Measurements from ENCODE around the gene TOR4A. TPM values are rescaled to one million over a fixed set of nuclear protein-coding genes. Genes with fewer than 3 reads are reported as not detected.

Gene TOR4A
- total and polyA plus RNA-seq, 7 donors: 3.8 to 33.0 (median 4.3) TPM

DNA sequence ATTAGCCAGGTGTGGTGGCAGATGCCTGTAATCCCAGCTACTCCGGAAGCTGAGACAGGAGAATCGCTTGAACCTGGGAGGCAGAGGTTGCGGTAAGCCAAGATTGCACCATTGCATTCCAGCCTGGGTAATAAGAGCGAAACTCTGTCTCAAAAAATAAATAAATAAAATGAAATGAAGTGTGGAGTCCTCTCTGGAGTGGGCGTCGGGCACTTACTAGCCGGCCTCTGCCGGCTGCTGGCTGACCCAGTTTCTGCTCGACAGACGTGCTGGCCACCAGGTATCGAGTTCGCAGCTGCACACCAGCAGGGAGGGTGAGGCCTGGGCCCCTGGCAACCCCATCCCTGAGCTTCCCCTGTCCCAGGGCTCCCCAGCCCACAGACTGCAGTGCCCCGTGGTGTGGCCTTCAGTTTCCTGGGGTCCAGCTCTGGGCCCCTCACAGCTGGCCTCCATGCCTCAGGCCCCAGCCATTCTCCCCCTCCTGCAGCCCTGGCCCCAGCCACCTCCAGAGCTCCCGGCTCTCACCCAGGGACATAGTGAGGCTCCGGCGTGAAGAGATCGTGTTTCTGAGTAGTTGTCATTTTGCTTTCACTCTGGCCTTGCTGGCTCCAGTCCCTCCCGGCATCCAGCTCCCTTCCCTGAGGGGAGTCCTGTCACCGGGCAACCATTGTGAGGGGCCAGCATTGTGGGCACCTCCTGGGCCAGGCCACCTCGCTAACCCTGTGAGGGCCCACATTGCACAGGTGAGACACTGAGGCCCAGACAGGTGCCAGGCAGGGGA, 30.2 kb upstream of the TOR4A start:
- TF ChIP-seq POLR2AphosphoS5 (IDR thresholded peaks at IDR 0.05) (no peak), POLR2A (IDR thresholded peaks at IDR 0.05) (no peak), EP300 (IDR thresholded peaks at IDR 0.05) (no peak)
- TF ChIP-seq, protein P1, sequence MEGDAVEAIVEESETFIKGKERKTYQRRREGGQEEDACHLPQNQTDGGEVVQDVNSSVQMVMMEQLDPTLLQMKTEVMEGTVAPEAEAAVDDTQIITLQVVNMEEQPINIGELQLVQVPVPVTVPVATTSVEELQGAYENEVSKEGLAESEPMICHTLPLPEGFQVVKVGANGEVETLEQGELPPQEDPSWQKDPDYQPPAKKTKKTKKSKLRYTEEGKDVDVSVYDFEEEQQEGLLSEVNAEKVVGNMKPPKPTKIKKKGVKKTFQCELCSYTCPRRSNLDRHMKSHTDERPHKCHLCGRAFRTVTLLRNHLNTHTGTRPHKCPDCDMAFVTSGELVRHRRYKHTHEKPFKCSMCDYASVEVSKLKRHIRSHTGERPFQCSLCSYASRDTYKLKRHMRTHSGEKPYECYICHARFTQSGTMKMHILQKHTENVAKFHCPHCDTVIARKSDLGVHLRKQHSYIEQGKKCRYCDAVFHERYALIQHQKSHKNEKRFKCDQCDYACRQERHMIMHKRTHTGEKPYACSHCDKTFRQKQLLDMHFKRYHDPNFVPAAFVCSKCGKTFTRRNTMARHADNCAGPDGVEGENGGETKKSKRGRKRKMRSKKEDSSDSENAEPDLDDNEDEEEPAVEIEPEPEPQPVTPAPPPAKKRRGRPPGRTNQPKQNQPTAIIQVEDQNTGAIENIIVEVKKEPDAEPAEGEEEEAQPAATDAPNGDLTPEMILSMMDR (IDR thresholded peaks at IDR 0.05): no peak
- no peak for DNase-seq
- no peak overlapping the region for H3K27ac ChIP-seq
- H3K36me3 ChIP-seq: peaks cover 4 to 16% (median 13%) of the 10 kb centered on the region in 4 donors
- H3K4me1 ChIP-seq: peaks cover 0 to 22% (median 15%) of the 10 kb centered on the region in 4 donors
- WGBS, 2 donors: 84 to 90% methylated on average over 20 of the region's 20 CpGs
- no peaks in the 10 kb centered on the region for H3K9me3 ChIP-seq
- H3K4me3 ChIP-seq: no peak overlapping the region
- intact Hi-C loops (cut with DNase I): no loop called here
- peaks cover 0 to 10% (median 6%) of the 10 kb centered on the region in 3 donors for H3K27me3 ChIP-seq

DNA sequence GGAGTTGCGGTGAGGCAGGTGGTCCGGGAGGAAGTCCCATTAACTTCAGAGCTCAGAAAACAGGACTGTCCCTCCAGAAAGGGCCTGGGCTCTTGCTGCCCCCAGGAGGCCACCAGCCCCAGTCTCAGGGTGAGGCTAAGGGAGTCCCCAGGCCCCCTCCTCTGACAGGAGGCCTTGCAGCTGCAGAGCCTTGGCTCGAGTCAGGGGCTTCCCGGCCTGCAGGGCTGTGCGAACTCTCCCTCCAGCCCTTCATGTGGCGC, 29.7 kb upstream of the TOR4A start:
- no peaks in the 10 kb centered on the region for H3K9me3 ChIP-seq
- H3K27ac ChIP-seq: no peak overlapping the region
- H3K4me1 ChIP-seq: peaks cover 0 to 17% (median 9%) of the 10 kb centered on the region in 4 donors
- no peak for DNase-seq
- no peak overlapping the region for H3K4me3 ChIP-seq
- TF ChIP-seq, protein P1 (IDR thresholded peaks at IDR 0.05): no peak
- TF ChIP-seq EP300 (IDR thresholded peaks at IDR 0.05) (no peak), POLR2A (IDR thresholded peaks at IDR 0.05) (no peak), POLR2AphosphoS5 (IDR thresholded peaks at IDR 0.05) (no peak)
- peaks cover 4 to 10% (median 9%) of the 10 kb centered on the region in 4 donors for H3K36me3 ChIP-seq
- 88% methylated on average over 6 of the region's 6 CpGs for WGBS, 2 donors
- intact Hi-C loops (cut with DNase I): no loop called here
- peaks cover 0 to 10% (median 6%) of the 10 kb centered on the region in 3 donors for H3K27me3 ChIP-seq

DNA sequence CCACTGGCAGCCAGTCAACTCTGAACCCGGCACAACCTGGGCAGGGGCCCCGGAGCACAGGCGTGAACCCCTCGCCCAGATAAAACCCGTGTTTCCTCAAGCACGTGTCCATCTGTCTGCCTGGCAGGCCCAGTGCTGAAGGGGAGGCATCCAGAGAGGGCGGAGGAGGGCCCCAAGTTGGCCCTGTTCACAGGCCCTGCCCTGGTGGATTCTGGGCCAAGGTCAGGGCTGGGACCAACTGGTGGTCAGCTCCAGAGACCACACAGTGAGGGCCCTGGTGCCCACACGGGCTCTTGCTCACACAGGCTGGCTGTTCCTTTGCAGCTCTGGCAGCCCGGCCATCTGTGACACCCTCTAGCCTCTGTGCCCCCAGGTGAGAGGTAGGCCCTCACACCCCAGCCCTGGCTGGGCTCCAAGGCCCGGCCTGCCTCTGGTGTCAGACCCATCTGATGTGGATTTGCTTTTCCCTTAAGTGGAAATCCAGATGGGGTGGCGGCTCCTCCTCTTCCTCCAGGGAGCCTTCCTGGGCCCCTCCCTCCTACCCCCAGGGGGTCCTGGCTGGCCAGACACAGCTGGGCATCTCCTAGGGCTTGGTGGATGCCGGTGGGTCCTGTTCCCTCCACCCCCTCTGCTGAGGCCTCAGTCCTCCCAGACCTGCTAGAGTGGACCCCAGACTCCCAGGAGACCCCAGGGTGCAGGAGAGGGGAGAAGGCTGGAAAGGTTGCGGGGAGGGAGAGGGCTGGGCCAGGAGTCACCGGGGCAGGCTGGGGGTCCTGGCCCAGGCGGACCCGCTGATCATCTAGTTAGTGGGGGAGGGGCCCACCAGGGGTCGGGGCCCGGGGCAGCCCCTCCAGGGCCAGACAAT, 27.0 kb upstream of the TOR4A start:
- intact Hi-C loops (cut with DNase I): loop anchor here (5.0 kb wide), 1 partner anchor 43 kb away; the partner anchor contains the start of genes NDOR1 and TMEM203
- 63 to 79% methylated on average over 17 of the region's 18 CpGs for WGBS, 2 donors
- TF ChIP-seq, protein P1 (IDR thresholded peaks at IDR 0.05): no peak
- TF ChIP-seq POLR2AphosphoS5 (IDR thresholded peaks at IDR 0.05) (no peak), EP300 (IDR thresholded peaks at IDR 0.05) (no peak), POLR2A (IDR thresholded peaks at IDR 0.05) (no peak)
- Histone ChIP-seq H3K9me3 (no peaks in the 10 kb centered on the region), H3K27me3 (peaks cover 0 to 10% (median 6%) of the 10 kb centered on the region in 3 donors), H3K4me3 (no peak overlapping the region), H3K36me3 (no peaks in the 10 kb centered on the region), H3K4me1 (peaks cover 0 to 13% (median 11%) of the 10 kb centered on the region in 4 donors), H3K27ac (no peak overlapping the region)
- no peak for DNase-seq

DNA sequence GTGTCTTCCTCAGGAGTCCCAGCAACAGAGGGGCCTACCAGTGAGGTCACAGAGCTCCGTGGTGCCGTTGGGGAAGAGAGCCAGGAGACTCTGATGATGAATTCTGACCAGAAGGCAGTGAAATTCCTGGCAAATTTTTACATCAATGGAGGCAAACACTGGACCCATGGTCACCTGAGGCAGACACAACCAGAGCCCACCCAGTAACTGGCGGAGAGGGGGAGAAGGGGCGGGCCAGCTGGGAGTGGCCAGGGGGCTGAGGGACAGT, 26.4 kb upstream of the TOR4A start, which contains the start of gene STPG3:
Gene STPG3 (plus strand): TSS at position 93 of the 268 bp plus-strand sequence. CDS start 1 bp downstream, at position 94.
- peaks cover 0 to 18% (median 16%) of the 10 kb centered on the region in 4 donors for H3K4me1 ChIP-seq
- H3K27ac ChIP-seq: no peak within 1 kb of the TSS
- no peaks in the 10 kb centered on the region for H3K9me3 ChIP-seq
- peaks cover 0 to 10% (median 6%) of the 10 kb centered on the region in 3 donors for H3K27me3 ChIP-seq
- H3K4me3 ChIP-seq: no peak within 1 kb of the TSS
- no peak for DNase-seq
- WGBS, 2 donors: 72 to 86% methylated on average over 4 of the region's 4 CpGs
- intact Hi-C loops (cut with DNase I): loop anchor here (5.0 kb wide), 1 partner anchor 44 kb away; the partner anchor contains the start of genes NDOR1 and TMEM203
- TF ChIP-seq POLR2A (IDR thresholded peaks at IDR 0.05) (no peak), POLR2AphosphoS5 (IDR thresholded peaks at IDR 0.05) (no peak), EP300 (IDR thresholded peaks at IDR 0.05) (no peak)
- TF ChIP-seq, protein P1 (IDR thresholded peaks at IDR 0.05): no peak
- H3K36me3 ChIP-seq: peaks cover 0 to under 1% (median 0%) of the 10 kb centered on the region in 4 donors
